Parathyroid adenoma (tissue), 2 donors: Measurements from ENCODE around the gene MAGI2.
"Not testable (repeated sequence)": the region's sequence is repeated elsewhere in the genome, so short reads cannot be mapped to it uniquely, and the experiment has no call there.

Experiments
- H2AFZ ChIP-seq: fragments of 300-600 bp; sonication (generic); one replicate; pipeline ENCODE4 v1.7.0; 2017; ENCODE audit warnings: antibody characterized with exemption, mild to moderate bottlenecking
- H3K27ac ChIP-seq: fragments of 300-600 bp; sonication (generic); one replicate; pipeline ENCODE4 v1.7.0; 2017
- H3K27me3 ChIP-seq: fragments of 300-600 bp; sonication (generic); one replicate; pipeline ENCODE4 v1.7.0; 2017; ENCODE audit warnings: low read length; ENCODE audit not compliant: control insufficient read depth, insufficient read depth
- H3K36me3 ChIP-seq: fragments of 300-600 bp; sonication (generic); one replicate; pipeline ENCODE4 v1.7.0; 2017; ENCODE audit warnings: low read length; ENCODE audit not compliant: control insufficient read depth, insufficient read depth
- H3K4me1 ChIP-seq: fragments of 300-600 bp; sonication (generic); one replicate; pipeline ENCODE4 v1.7.0; 2017; ENCODE audit warnings: control low read depth
- H3K4me2 ChIP-seq: fragments of 300-600 bp; sonication (generic); one replicate; pipeline ENCODE4 v1.7.0; 2017; ENCODE audit warnings: low read length
- H3K4me3 ChIP-seq: fragments of 300-600 bp; sonication (generic); one replicate; pipeline ENCODE4 v1.7.0; 2017; ENCODE audit warnings: low read depth, low read length
- H3K79me2 ChIP-seq: fragments of 300-600 bp; sonication (generic); one replicate; pipeline ENCODE4 v1.7.0; 2017; ENCODE audit warnings: control low read depth
- H3K9ac ChIP-seq: fragments of 300-600 bp; sonication (generic); one replicate; pipeline ENCODE4 v1.7.0; 2017; ENCODE audit warnings: mild to moderate bottlenecking
- H3K9me3 ChIP-seq: fragments of 300-600 bp; sonication (generic); one replicate; pipeline ENCODE4 v1.7.0; 2017; ENCODE audit warnings: low read length; ENCODE audit not compliant: control insufficient read depth
- CTCF ChIP-seq: fragments of 300-600 bp; sonication (generic); IDR thresholded peaks from one replicate; pipeline ENCODE4 v1.7.0; 2017; ENCODE audit warnings: antibody characterized with exemption, mild to moderate bottlenecking
- donor health status: primary hyperparathyroidism.

Gene MAGI2

GRCh38 chr7:78006063-78006755 is 1447.3 kb downstream of the MAGI2 start:
- H3K4me1 ChIP-seq: no peaks in the 10 kb centered on the region
- no peak overlapping the region for H3K4me3 ChIP-seq
- H2AFZ ChIP-seq: no peak overlapping the region
- no peak overlapping the region for H3K4me2 ChIP-seq
- no peaks in the 10 kb centered on the region for H3K9me3 ChIP-seq
- no peak for TF ChIP-seq CTCF
- H3K36me3 ChIP-seq: no peaks in the 10 kb centered on the region
- no peak overlapping the region for H3K27ac ChIP-seq
- H3K79me2 ChIP-seq: no peaks in the 10 kb centered on the region
- no peak overlapping the region for H3K9ac ChIP-seq
- H3K27me3 ChIP-seq: no peaks in the 10 kb centered on the region

- Histone ChIP-seq H3K9ac (no peak overlapping the region), H3K27ac (no peak overlapping the region), H3K4me3 (no peak overlapping the region), H3K4me2 (no peak overlapping the region), H3K79me2 (no peaks in the 10 kb centered on the region), H3K27me3 (no peaks in the 10 kb centered on the region), H3K9me3 (no peaks in the 10 kb centered on the region), H2AFZ (no peak overlapping the region), H3K36me3 (no peaks in the 10 kb centered on the region), H3K4me1 (no peaks in the 10 kb centered on the region)
- no peak for TF ChIP-seq CTCF
Observed at GRCh38 chr7:78002715-78003114, 1450.8 kb downstream of the MAGI2 start.

GRCh38 chr7:78002021-78002420 is 1451.4 kb downstream of the MAGI2 start:
- Histone ChIP-seq H3K4me2 (no peak overlapping the region), H3K4me1 (no peaks in the 10 kb centered on the region), H3K36me3 (no peaks in the 10 kb centered on the region)

GRCh38 chr7:77999168-77999567 is 1454.3 kb downstream of the MAGI2 start:
- not testable (repeated sequence) for H3K9ac ChIP-seq, H3K4me2 ChIP-seq, H2AFZ ChIP-seq, H3K27me3 ChIP-seq, H3K4me1 ChIP-seq, H3K27ac ChIP-seq, H3K36me3 ChIP-seq, H3K4me3 ChIP-seq, H3K9me3 ChIP-seq, H3K79me2 ChIP-seq

More at GRCh38 chr7:78002021-78002420, 1451.4 kb downstream of the MAGI2 start:
- H2AFZ ChIP-seq: no peak overlapping the region
- H3K79me2 ChIP-seq: no peaks in the 10 kb centered on the region
- no peak overlapping the region for H3K4me3 ChIP-seq
- no peak for TF ChIP-seq CTCF
- H3K9me3 ChIP-seq: no peaks in the 10 kb centered on the region
- no peaks in the 10 kb centered on the region for H3K27me3 ChIP-seq
- H3K27ac ChIP-seq: no peak overlapping the region
- H3K9ac ChIP-seq: no peak overlapping the region

GRCh38 chr7:77995717-77996116 is 1457.8 kb downstream of the MAGI2 start:
- no peak for TF ChIP-seq CTCF

More at GRCh38 chr7:77995717-77996116, 1457.8 kb downstream of the MAGI2 start:
- Histone ChIP-seq H3K27me3 (no peaks in the 10 kb centered on the region), H3K4me3 (no peak overlapping the region), H3K9me3 (no peaks in the 10 kb centered on the region), H3K79me2 (no peaks in the 10 kb centered on the region), H3K4me1 (no peaks in the 10 kb centered on the region), H2AFZ (no peak overlapping the region), H3K27ac (no peak overlapping the region), H3K36me3 (no peaks in the 10 kb centered on the region), H3K4me2 (no peak overlapping the region), H3K9ac (no peak overlapping the region)
